ENCODE measurements around the gene ZNF683.

DNA sequence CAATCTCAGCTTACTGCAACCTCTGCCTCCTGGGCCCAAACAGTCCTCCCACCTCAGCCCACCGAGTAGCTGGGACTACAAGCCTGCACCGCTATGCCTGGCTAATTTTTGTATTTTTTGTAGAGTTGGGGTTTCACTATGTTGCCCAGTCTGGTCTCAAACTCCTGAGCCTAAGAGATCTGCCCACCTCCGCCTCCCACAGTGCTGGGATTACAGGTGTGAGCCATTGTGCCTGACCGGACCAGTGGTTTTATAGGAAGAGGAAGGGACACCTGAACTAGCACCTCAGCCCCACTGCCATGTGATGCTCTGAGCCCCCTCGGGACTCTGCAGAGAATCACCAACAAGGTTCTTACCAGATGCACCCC, 22.7 kb downstream of the ZNF683 start:
- TF ChIP-seq, protein P1, sequence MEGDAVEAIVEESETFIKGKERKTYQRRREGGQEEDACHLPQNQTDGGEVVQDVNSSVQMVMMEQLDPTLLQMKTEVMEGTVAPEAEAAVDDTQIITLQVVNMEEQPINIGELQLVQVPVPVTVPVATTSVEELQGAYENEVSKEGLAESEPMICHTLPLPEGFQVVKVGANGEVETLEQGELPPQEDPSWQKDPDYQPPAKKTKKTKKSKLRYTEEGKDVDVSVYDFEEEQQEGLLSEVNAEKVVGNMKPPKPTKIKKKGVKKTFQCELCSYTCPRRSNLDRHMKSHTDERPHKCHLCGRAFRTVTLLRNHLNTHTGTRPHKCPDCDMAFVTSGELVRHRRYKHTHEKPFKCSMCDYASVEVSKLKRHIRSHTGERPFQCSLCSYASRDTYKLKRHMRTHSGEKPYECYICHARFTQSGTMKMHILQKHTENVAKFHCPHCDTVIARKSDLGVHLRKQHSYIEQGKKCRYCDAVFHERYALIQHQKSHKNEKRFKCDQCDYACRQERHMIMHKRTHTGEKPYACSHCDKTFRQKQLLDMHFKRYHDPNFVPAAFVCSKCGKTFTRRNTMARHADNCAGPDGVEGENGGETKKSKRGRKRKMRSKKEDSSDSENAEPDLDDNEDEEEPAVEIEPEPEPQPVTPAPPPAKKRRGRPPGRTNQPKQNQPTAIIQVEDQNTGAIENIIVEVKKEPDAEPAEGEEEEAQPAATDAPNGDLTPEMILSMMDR (conservative IDR thresholded peaks at IDR 0.05): no peak
- no peak for TF ChIP-seq ZFX (IDR thresholded peaks at IDR 0.05)
